A549 (cell line): ENCODE measurements around the gene MZT2A.
"Not testable (repeated sequence)": the region's sequence is repeated elsewhere in the genome, so short reads cannot be mapped to it uniquely, and the experiment has no call there.

Experiments
- CEBPB ChIP-seq, 2 experiments: fragments of >200 bp in 1 of 2; sonication (Bioruptor Twin) in 1 of 2; formaldehyde crosslinking in 1 of 2; IDR thresholded peaks; 2 replicates each; pipeline ENCODE4 v1.6.1; 2012 to 2016
- EHF ChIP-seq: fragments of 250-450 bp; sonication (Bioruptor Pico); IDR thresholded peaks from 2 replicates; pipeline ENCODE4 v1.5.0; 2020; ENCODE audit warnings: mild to moderate bottlenecking
- EP300 ChIP-seq, 2 experiments: fragments of >200 bp; sonication (Bioruptor Twin); formaldehyde crosslinking; IDR thresholded peaks; 2 replicates in 1 of 2; 3 replicates in 1 of 2; pipeline ENCODE4 v1.6.1; 2016 to 2017
- FOSL2 ChIP-seq, 2 experiments: fragments of 450-650 bp in 1 of 2; fragments of >200 bp in 1 of 2; sonication (Bioruptor Twin) in 1 of 2; formaldehyde crosslinking; IDR thresholded peaks; 2 replicates each; pipeline versions ENCODE4 v1.5.0 to v1.6.1; 2016 to 2020; ENCODE audit warnings: mild to moderate bottlenecking in 1 of 2, moderate library complexity in 1 of 2
- JUN ChIP-seq, 2 experiments: fragments of >200 bp; sonication (Bioruptor Twin); formaldehyde crosslinking; IDR thresholded peaks; 2 replicates in 1 of 2; 3 replicates in 1 of 2; pipeline ENCODE4 v1.6.1; 2016 to 2017
- NPAS2 ChIP-seq: fragments of 250-450 bp; sonication (Bioruptor Pico); IDR thresholded peaks from 2 replicates; pipeline ENCODE4 v1.8.0; 2022; ENCODE audit warnings: mild to moderate bottlenecking, moderate library complexity, borderline replicate concordance
- POLR2A ChIP-seq: IDR thresholded peaks from 2 replicates; pipeline ENCODE4 v1.6.1; 2012; ENCODE audit warnings: mild to moderate bottlenecking, low read length
- RAD21 ChIP-seq, 2 experiments: fragments of >200 bp in 1 of 2; sonication (Bioruptor Twin) in 1 of 2; formaldehyde crosslinking in 1 of 2; IDR thresholded peaks in 1 of 2; conservative IDR thresholded peaks in 1 of 2; 2 replicates in 1 of 2; 3 replicates in 1 of 2; pipeline ENCODE4 v1.6.1; 2012 to 2018; ENCODE audit warnings: inconsistent platforms in 1 of 2
- RFX5 ChIP-seq: fragments of 450-650 bp; IDR thresholded peaks from 2 replicates; pipeline ENCODE4 v1.7.1; 2014; ENCODE audit warnings: antibody characterized with exemption, mild to moderate bottlenecking, moderate library complexity
- TP53 ChIP-seq: fragments of 250-450 bp; sonication (Bioruptor Pico); IDR thresholded peaks from 2 replicates; pipeline ENCODE4 v1.5.0; 2021; ENCODE audit warnings: mild to moderate bottlenecking, moderate library complexity
- TF ChIP-seq, protein P1 (sequence below): fragments of >200 bp; sonication (Bioruptor Twin); formaldehyde crosslinking; IDR thresholded peaks from 3 replicates; pipeline ENCODE4 v1.5.1; 2016

DNA sequence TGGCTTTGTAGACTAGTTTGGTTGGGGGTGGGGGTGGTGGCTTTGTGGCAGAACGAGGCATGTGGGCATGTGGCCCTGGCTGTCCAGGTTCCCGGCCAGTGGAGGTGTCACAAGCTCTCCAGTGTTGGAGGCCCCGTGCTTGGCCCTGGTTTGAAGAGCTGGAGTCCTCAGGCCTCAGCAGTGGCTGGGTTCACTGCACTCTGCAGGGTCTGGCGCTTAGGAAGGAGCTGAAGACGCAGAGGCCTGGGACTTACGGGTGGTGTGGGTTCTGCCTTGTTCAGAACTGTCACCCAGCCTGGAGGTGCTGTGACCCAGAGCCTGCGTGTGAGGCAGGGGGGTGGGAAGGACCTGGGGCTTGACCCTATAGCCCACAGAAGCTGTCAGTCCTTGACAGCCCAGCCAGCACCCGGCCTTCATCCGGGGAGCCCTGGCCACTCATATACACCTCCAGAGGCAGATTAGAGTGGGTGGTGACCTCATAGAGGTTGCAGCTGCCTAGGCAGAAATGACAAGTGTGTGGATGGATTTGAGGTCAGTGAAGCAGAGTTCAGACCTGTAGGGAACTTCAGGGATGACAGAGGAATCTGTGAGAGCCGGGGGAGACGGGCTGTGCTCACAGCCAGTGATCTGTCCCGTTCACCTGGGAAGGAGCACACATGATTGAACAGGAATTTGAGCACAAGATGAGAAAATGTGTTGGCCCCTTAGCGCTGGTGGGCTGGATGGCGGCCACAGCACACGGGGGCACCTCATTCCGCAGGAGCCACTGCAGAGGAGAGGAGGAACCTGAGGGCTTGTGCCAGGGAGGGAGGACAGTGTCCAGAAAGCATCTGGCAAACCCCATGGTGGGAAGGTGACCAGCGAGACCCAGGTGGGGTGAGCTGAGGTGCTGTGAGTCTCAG is 20.0 kb upstream of the MZT2A start:
- TF ChIP-seq, protein P1, sequence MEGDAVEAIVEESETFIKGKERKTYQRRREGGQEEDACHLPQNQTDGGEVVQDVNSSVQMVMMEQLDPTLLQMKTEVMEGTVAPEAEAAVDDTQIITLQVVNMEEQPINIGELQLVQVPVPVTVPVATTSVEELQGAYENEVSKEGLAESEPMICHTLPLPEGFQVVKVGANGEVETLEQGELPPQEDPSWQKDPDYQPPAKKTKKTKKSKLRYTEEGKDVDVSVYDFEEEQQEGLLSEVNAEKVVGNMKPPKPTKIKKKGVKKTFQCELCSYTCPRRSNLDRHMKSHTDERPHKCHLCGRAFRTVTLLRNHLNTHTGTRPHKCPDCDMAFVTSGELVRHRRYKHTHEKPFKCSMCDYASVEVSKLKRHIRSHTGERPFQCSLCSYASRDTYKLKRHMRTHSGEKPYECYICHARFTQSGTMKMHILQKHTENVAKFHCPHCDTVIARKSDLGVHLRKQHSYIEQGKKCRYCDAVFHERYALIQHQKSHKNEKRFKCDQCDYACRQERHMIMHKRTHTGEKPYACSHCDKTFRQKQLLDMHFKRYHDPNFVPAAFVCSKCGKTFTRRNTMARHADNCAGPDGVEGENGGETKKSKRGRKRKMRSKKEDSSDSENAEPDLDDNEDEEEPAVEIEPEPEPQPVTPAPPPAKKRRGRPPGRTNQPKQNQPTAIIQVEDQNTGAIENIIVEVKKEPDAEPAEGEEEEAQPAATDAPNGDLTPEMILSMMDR: not testable (repeated sequence)
- TF ChIP-seq NPAS2; RAD21 (conservative IDR thresholded peaks at IDR 0.05 in 1 of 2, IDR thresholded peaks at IDR 0.05 in 1 of 2); POLR2A; EP300 (IDR thresholded peaks at IDR 0.05); RFX5; FOSL2 (IDR thresholded peaks at IDR 0.05); FOSL2 (CRISPR knock-in tag; IDR thresholded peaks at IDR 0.05); EHF (CRISPR knock-in tag); JUN (IDR thresholded peaks at IDR 0.05); TP53; CEBPB (IDR thresholded peaks at IDR 0.05): not testable (repeated sequence)
